Neuronal stem cell (in vitro differentiated cells): ENCODE results near the gene SEPSECS.

Experiments
- DNase-seq: peaks from one replicate; pipeline ENCODE4 v3.0.0-alpha.2; 2013; ENCODE audit warnings: low spot score
- H2AFZ ChIP-seq: one replicate; pipeline ENCODE4 v1.6.1; 2013; ENCODE audit warnings: mild to moderate bottlenecking, low read length, inconsistent platforms
- H2AK5ac ChIP-seq: 2 replicates; pipeline ENCODE4 v1.6.1; 2013; ENCODE audit warnings: low read depth, mild to moderate bottlenecking, inconsistent platforms, low read length, moderate library complexity, mixed read lengths
- H2BK120ac ChIP-seq: 2 replicates; pipeline ENCODE4 v1.6.1; 2013; ENCODE audit warnings: low read depth, mild to moderate bottlenecking, inconsistent platforms, low read length, moderate library complexity, mixed read lengths
- H2BK12ac ChIP-seq: one replicate; pipeline ENCODE4 v1.6.1; 2013; ENCODE audit warnings: low read length, inconsistent platforms
- H2BK15ac ChIP-seq: 2 replicates; pipeline ENCODE4 v1.6.1; 2013; ENCODE audit warnings: mild to moderate bottlenecking, low read length, inconsistent platforms, mixed read lengths
- H2BK5ac ChIP-seq: one replicate; pipeline ENCODE4 v1.6.1; 2013; ENCODE audit warnings: inconsistent platforms, mild to moderate bottlenecking, low read length, moderate library complexity
- H3K14ac ChIP-seq: one replicate; pipeline ENCODE4 v1.6.1; 2013; ENCODE audit warnings: low read length, inconsistent platforms
- H3K18ac ChIP-seq: 2 replicates; pipeline ENCODE4 v1.6.1; 2013; ENCODE audit warnings: low read length, inconsistent platforms
- H3K23ac ChIP-seq: 2 replicates; pipeline ENCODE4 v1.6.1; 2013; ENCODE audit warnings: low read depth, mild to moderate bottlenecking, mixed read lengths, low read length, inconsistent platforms; ENCODE audit not compliant: poor library complexity
- H3K27ac ChIP-seq: replicated peaks from 3 replicates; pipeline ENCODE4 v1.5.1; 2013; ENCODE audit warnings: low read length, inconsistent platforms
- H3K27me3 ChIP-seq, 3 experiments: 2 replicates each; pipeline ENCODE4 v1.6.1; 2013; ENCODE audit warnings: low read length in 3 of 3, mild to moderate bottlenecking in 2 of 3, inconsistent platforms in 1 of 3, low read depth in 1 of 3, mixed read lengths in 1 of 3, moderate library complexity in 1 of 3; ENCODE audit not compliant: control insufficient read depth in 3 of 3, insufficient read depth in 3 of 3
- H3K36me3 ChIP-seq, 2 donors: replicated peaks in 1 of 2; 2 replicates each; pipeline ENCODE4 v1.6.1; 2013; ENCODE audit warnings: low read length in 2 of 2; ENCODE audit not compliant: control insufficient read depth in 2 of 2, insufficient read depth in 2 of 2
- H3K4ac ChIP-seq: 2 replicates; pipeline ENCODE4 v1.6.1; 2013; ENCODE audit warnings: inconsistent platforms, mild to moderate bottlenecking, low read length, moderate library complexity
- H3K4me1 ChIP-seq, 2 donors: 1 replicate in 1 of 2; 2 replicates in 1 of 2; pipeline ENCODE4 v1.6.1; 2013; ENCODE audit warnings: low read length in 2 of 2, low read depth in 1 of 2; ENCODE audit not compliant: control insufficient read depth in 2 of 2, insufficient read depth in 1 of 2
- H3K4me2 ChIP-seq: one replicate; pipeline ENCODE4 v1.6.1; 2013; ENCODE audit warnings: mild to moderate bottlenecking, low read length, inconsistent platforms; ENCODE audit not compliant: insufficient read depth, poor library complexity, severe bottlenecking
- H3K4me3 ChIP-seq, 2 donors: 2 replicates each; pipeline ENCODE4 v1.5.1; 2013; ENCODE audit warnings: low read length in 2 of 2, mild to moderate bottlenecking in 2 of 2, inconsistent platforms in 1 of 2, moderate library complexity in 1 of 2
- H3K79me1 ChIP-seq: one replicate; pipeline ENCODE4 v1.6.1; 2013; ENCODE audit warnings: low read depth, mild to moderate bottlenecking, inconsistent platforms, low read length, moderate library complexity
- H3K9ac ChIP-seq: one replicate; pipeline ENCODE4 v1.6.1; 2013; ENCODE audit warnings: mild to moderate bottlenecking, low read depth, low read length, inconsistent platforms; ENCODE audit not compliant: poor library complexity
- H3K9me3 ChIP-seq, 2 donors: replicated peaks in 1 of 2; 2 replicates each; pipeline versions ENCODE3 to v1.6.1; 2013; ENCODE audit warnings: low read length in 2 of 2, mild to moderate bottlenecking in 2 of 2, inconsistent platforms in 1 of 2, low read depth in 1 of 2, mixed read lengths in 1 of 2, moderate library complexity in 1 of 2; ENCODE audit not compliant: control insufficient read depth in 2 of 2, insufficient read depth in 1 of 2
- H4K8ac ChIP-seq: one replicate; pipeline ENCODE4 v1.6.1; 2013; ENCODE audit warnings: low read depth, mild to moderate bottlenecking, inconsistent platforms, low read length, moderate library complexity
- H4K91ac ChIP-seq: one replicate; pipeline ENCODE4 v1.6.1; 2013; ENCODE audit warnings: low read length, low read depth, mild to moderate bottlenecking, inconsistent platforms; ENCODE audit not compliant: poor library complexity
- WGBS, 2 donors: extraction: QIAGEN DNeasy Blood & Tissue Kit; methylation state at CpG; one replicate each; pipeline ENCODE4 v1.1.7; 2013; ENCODE audit warnings: missing lambda C conversion rate in 2 of 2, mixed read lengths in 1 of 2; ENCODE audit not compliant: insufficient read length in 2 of 2, insufficient replicate concordance in 1 of 2; ENCODE audit errors: extremely low coverage in 2 of 2; 5-methylcytosine and 5-hydroxymethylcytosine counted together

Gene SEPSECS

GRCh38 chr4:25113915-25114904 is 46.0 kb downstream of the SEPSECS start:
- Histone ChIP-seq H2BK5ac (no peak overlapping the region), H3K27me3 (no peaks in the 10 kb centered on the region), H3K9me3 (no peaks in the 10 kb centered on the region), H3K23ac (no peak overlapping the region), H3K27ac (no peak overlapping the region), H4K91ac (no peak overlapping the region), H3K4me3 (no peak overlapping the region), H3K4me1 (peaks cover 2 to 5% of the 10 kb centered on the region in 2 donors), H3K4me2 (no peak overlapping the region), H3K14ac (no peak overlapping the region), H3K79me1 (no peaks in the 10 kb centered on the region), H3K36me3 (no peaks in the 10 kb centered on the region), H2BK15ac (no peak overlapping the region), H2BK120ac (no peak overlapping the region), H2BK12ac (no peak overlapping the region), H2AK5ac (no peak overlapping the region), H2AFZ (no peak overlapping the region), H3K4ac (no peak overlapping the region), H3K9ac (no peak overlapping the region), H4K8ac (no peak overlapping the region), H3K18ac (no peak overlapping the region)
- no peak for DNase-seq
- WGBS, 2 donors: no CpG with 5 or more reads among the region's 13 CpGs

- H3K4me1 ChIP-seq: peaks cover 2 to 5% of the 10 kb centered on the region in 2 donors
- no peaks in the 10 kb centered on the region for H3K9me3 ChIP-seq
- no peak overlapping the region for H3K4me2 ChIP-seq
- H2AK5ac ChIP-seq: no peak overlapping the region
- H2BK15ac ChIP-seq: no peak overlapping the region
- H4K91ac ChIP-seq: no peak overlapping the region
- H2AFZ ChIP-seq: peak overlapping the region; percentile 47
- no peak for DNase-seq
- H2BK5ac ChIP-seq: no peak overlapping the region
- no peak overlapping the region for H3K23ac ChIP-seq
- no peak overlapping the region for H3K27ac ChIP-seq
- no peak overlapping the region for H2BK120ac ChIP-seq
- H4K8ac ChIP-seq: no peak overlapping the region
- H3K79me1 ChIP-seq: no peaks in the 10 kb centered on the region
- H3K36me3 ChIP-seq: no peaks in the 10 kb centered on the region
- no peaks in the 10 kb centered on the region for H3K27me3 ChIP-seq
- no peak overlapping the region for H2BK12ac ChIP-seq
- no peak overlapping the region for H3K14ac ChIP-seq
- no peak overlapping the region for H3K4me3 ChIP-seq
- WGBS, 2 donors: no CpG with 5 or more reads among the region's 3 CpGs
- H3K9ac ChIP-seq: no peak overlapping the region
- no peak overlapping the region for H3K18ac ChIP-seq
- no peak overlapping the region for H3K4ac ChIP-seq
Observed at GRCh38 chr4:25112995-25113380, 47.3 kb downstream of the SEPSECS start.

- no peak overlapping the region for H3K4me2 ChIP-seq
- H3K23ac ChIP-seq: no peak overlapping the region
- no peak overlapping the region for H2AK5ac ChIP-seq
- no peak overlapping the region for H2BK120ac ChIP-seq
- peak overlapping the region; percentile 47 for H2AFZ ChIP-seq
- WGBS, 2 donors: no CpG with 5 or more reads among the region's 11 CpGs
- DNase-seq: no peak
- no peak overlapping the region for H3K4me3 ChIP-seq
- no peak overlapping the region for H3K18ac ChIP-seq
- no peak overlapping the region for H4K91ac ChIP-seq
- no peak overlapping the region for H3K27ac ChIP-seq
- no peak overlapping the region for H2BK5ac ChIP-seq
- no peak overlapping the region for H3K14ac ChIP-seq
- no peak overlapping the region for H3K9ac ChIP-seq
- H3K4ac ChIP-seq: no peak overlapping the region
- no peaks in the 10 kb centered on the region for H3K36me3 ChIP-seq
- H4K8ac ChIP-seq: no peak overlapping the region
- no peak overlapping the region for H2BK15ac ChIP-seq
- no peaks in the 10 kb centered on the region for H3K9me3 ChIP-seq
- H3K27me3 ChIP-seq: no peaks in the 10 kb centered on the region
- no peaks in the 10 kb centered on the region for H3K79me1 ChIP-seq
- no peak overlapping the region for H2BK12ac ChIP-seq
- H3K4me1 ChIP-seq: peaks cover 2 to 5% of the 10 kb centered on the region in 2 donors
Observed at GRCh38 chr4:25112366-25112994, 47.8 kb downstream of the SEPSECS start.

- Histone ChIP-seq H3K79me1 (no peaks in the 10 kb centered on the region), H3K9ac (no peak overlapping the region), H3K23ac (no peak overlapping the region), H3K4me2 (no peak overlapping the region), H3K18ac (no peak overlapping the region), H2BK5ac (no peak overlapping the region), H2BK12ac (no peak overlapping the region), H3K4ac (no peak overlapping the region), H2BK15ac (no peak overlapping the region), H3K9me3 (no peaks in the 10 kb centered on the region), H3K27me3 (no peaks in the 10 kb centered on the region), H2AK5ac (no peak overlapping the region), H3K27ac (no peak overlapping the region), H3K14ac (no peak overlapping the region), H4K8ac (no peak overlapping the region), H3K36me3 (no peaks in the 10 kb centered on the region), H2AFZ (no peak overlapping the region), H3K4me1 (peaks cover 2 to 5% of the 10 kb centered on the region in 2 donors), H3K4me3 (no peak overlapping the region), H2BK120ac (no peak overlapping the region), H4K91ac (no peak overlapping the region)
- DNase-seq: no peak
- no CpG with 5 or more reads among the region's 11 CpGs for WGBS, 2 donors
Observed at GRCh38 chr4:25111648-25112196, 48.5 kb downstream of the SEPSECS start.
